A673 (cell line): ENCODE data around the gene MYO18B.

Experiments used
- EZH2 ChIP-seq: fragments of 200-600 bp; sonication (generic); IDR thresholded peaks from 2 replicates; pipeline ENCODE4 v1.6.1; 2017; ENCODE audit warnings: borderline replicate concordance, low read depth, mild to moderate bottlenecking, mixed read lengths, antibody characterized with exemption, low read length; ENCODE audit not compliant: poor library complexity, severe bottlenecking
- TF ChIP-seq, protein P1 (sequence below): fragments of 300-800, 200-600 bp; sonication (generic); conservative IDR thresholded peaks from 2 replicates; pipeline ENCODE4 v1.5.1; 2017; ENCODE audit warnings: low read depth, mild to moderate bottlenecking, antibody characterized with exemption, low read length, moderate library complexity, mixed read lengths

DNA sequence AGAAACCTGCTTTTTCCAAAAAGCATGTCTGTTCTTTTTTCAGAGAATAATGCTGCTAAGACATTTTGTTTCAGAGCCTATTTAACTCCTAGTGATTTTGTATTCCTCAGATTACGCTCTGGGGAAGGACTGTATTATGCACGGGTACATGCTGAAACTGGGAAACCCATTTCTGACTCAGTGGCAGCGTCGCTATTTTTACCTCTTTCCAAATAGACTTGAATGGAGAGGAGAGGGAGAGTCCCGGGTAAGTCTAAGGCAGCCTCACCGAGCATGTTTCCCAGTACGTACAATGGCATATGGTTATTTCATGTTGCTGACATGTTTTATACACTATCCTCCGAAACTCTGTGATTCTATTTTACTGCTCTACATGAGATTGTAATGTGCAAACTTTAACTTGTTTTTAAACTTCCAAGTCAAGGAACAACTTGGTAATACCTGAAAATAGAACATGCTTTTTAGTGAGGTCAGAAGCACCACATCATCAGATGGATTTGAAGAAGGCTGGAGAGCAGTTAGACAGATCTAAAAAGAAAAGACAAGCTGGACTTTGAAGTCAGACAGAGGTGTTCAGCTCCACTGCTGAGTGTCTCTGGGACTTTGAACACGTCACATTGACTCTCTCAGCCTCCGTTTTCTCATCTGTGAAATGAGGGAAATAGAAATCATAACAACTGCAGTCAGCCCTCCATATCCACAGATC is 23.7 kb upstream of the MYO18B start:
- TF ChIP-seq, protein P1, sequence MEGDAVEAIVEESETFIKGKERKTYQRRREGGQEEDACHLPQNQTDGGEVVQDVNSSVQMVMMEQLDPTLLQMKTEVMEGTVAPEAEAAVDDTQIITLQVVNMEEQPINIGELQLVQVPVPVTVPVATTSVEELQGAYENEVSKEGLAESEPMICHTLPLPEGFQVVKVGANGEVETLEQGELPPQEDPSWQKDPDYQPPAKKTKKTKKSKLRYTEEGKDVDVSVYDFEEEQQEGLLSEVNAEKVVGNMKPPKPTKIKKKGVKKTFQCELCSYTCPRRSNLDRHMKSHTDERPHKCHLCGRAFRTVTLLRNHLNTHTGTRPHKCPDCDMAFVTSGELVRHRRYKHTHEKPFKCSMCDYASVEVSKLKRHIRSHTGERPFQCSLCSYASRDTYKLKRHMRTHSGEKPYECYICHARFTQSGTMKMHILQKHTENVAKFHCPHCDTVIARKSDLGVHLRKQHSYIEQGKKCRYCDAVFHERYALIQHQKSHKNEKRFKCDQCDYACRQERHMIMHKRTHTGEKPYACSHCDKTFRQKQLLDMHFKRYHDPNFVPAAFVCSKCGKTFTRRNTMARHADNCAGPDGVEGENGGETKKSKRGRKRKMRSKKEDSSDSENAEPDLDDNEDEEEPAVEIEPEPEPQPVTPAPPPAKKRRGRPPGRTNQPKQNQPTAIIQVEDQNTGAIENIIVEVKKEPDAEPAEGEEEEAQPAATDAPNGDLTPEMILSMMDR, result no peak
- TF ChIP-seq EZH2, result no peak
